HG02938 (cell line): ENCODE measurements around the gene CSPG5.

Experiments
- ATAC-seq: cut with Tn5 transposase; IDR thresholded peaks from one replicate; pipeline ENCODE4 v1.9.1; 2021; ENCODE audit warnings: mild to moderate bottlenecking, moderate library complexity; ENCODE audit not compliant: unreplicated experiment

CSPG5 gene

GRCh38 chr3:47541583-47542108, 37.0 kb downstream of the CSPG5 start:
- no peak for ATAC-seq

- no peak for ATAC-seq
These were observed 38.4 kb downstream of the CSPG5 start for GRCh38 chr3:47540281-47540680.

- ATAC-seq = no peak
These were observed 41.7 kb downstream of the CSPG5 start for GRCh38 chr3:47536967-47537366.

- no peak for ATAC-seq
These were observed 42.3 kb downstream of the CSPG5 start for GRCh38 chr3:47536221-47536891.

GRCh38 chr3:47533996-47534454, 44.6 kb downstream of the CSPG5 start:
- no peak for ATAC-seq

- ATAC-seq = no peak
These were observed 45.2 kb downstream of the CSPG5 start for GRCh38 chr3:47533481-47533880.

- ATAC-seq = no peak
These were observed 50.5 kb downstream of the CSPG5 start for GRCh38 chr3:47527952-47528725.

- no peak for ATAC-seq
These were observed 53.0 kb downstream of the CSPG5 start for GRCh38 chr3:47525617-47526016.

GRCh38 chr3:47523310-47524073, 55.2 kb downstream of the CSPG5 start:
- ATAC-seq = no peak

- no peak for ATAC-seq
These were observed 56.3 kb downstream of the CSPG5 start for GRCh38 chr3:47522082-47522987.

GRCh38 chr3:47520756-47521155, 57.9 kb downstream of the CSPG5 start:
- ATAC-seq = no peak

GRCh38 chr3:47517937-47518336, 60.7 kb downstream of the CSPG5 start:
- no peak for ATAC-seq

GRCh38 chr3:47515864-47516319, 62.8 kb downstream of the CSPG5 start:
- no peak for ATAC-seq

- no peak for ATAC-seq
These were observed 63.6 kb downstream of the CSPG5 start for GRCh38 chr3:47515100-47515499.

- ATAC-seq = peak; percentile 94
These were observed 65.3 kb downstream of the CSPG5 start, which contains the start of gene ELP6 for GRCh38 chr3:47513125-47513929. ELP6 (minus strand) TSS chr3:47513712; CDS start chr3:47513590, 122 bp downstream.

- no peak for ATAC-seq
These were observed 66.1 kb downstream of the CSPG5 start for GRCh38 chr3:47512416-47513124.
